Measurements from ENCODE around the gene MAP3K13. TPM values are rescaled to one million over a fixed set of nuclear protein-coding genes. Genes with fewer than 3 reads are reported as not detected.

MAP3K13 gene
- total and polyA plus RNA-seq, 10 of the 15 experiments (the other 5 are each of a cell fraction or from before 2014, with no cell fraction given), result 10.5 to 70.8 (median 26.8) TPM

- Histone ChIP-seq H2AFZ (ENCODE audit: control insufficient read depth, low read depth, low read length) (no peak overlapping the region), H3K9me3 (replicated peaks; ENCODE audit: control insufficient read depth, insufficient read depth, low read length) (no peaks in the 10 kb centered on the region), H3K79me2 (ENCODE audit: control insufficient read depth, insufficient read depth, low read length) (no peaks in the 10 kb centered on the region), H3K4me2 (ENCODE audit: control insufficient read depth, insufficient read depth) (no peak overlapping the region), H3K27me3 (replicated peaks in 1 of 2; ENCODE audit: control insufficient read depth in 2 of 2, insufficient read depth in 2 of 2, low read length in 1 of 2) (no peaks in the 10 kb centered on the region), H3K4me3 (no peak overlapping the region), H3K4me1 (ENCODE audit: control insufficient read depth, insufficient read depth, low read length) (peaks cover 10% of the 10 kb centered on the region), H3K36me3 (ENCODE audit: control insufficient read depth in 2 of 2, insufficient read depth in 2 of 2, low read length in 1 of 2) (no peaks in the 10 kb centered on the region), H3K9ac (ENCODE audit: control insufficient read depth, insufficient read depth, low read length) (no peak overlapping the region), H4K20me1 (ENCODE audit: control insufficient read depth, insufficient read depth) (no peaks in the 10 kb centered on the region), H3K27ac (ENCODE audit: control insufficient read depth, insufficient read depth) (no peak overlapping the region)
- TF ChIP-seq STAT1 (conservative IDR thresholded peaks at IDR 0.05) (no peak), PRDM15 (CRISPR knock-in tag; IDR thresholded peaks at IDR 0.05) (no peak), LARP7 (IDR thresholded peaks at IDR 0.05) (no peak), ZZZ3 (IDR thresholded peaks at IDR 0.05; ENCODE audit: control insufficient read depth, insufficient read length, low read depth) (no peak), MAX (IDR thresholded peaks at IDR 0.05; ENCODE audit: low read depth, low read length) (no peak)
- ChIA-PET POLR2A (interaction anchor here (1.2 kb wide), 1 partner anchor 10 kb away, joined by 3 read pairs; no protein-coding TSS in a partner anchor), RAD21 (ENCODE audit: unreplicated experiment) (no interaction called here), CTCF (no interaction called here), SMC1A (ENCODE audit: uncharacterized antibody, unreplicated experiment) (interaction anchor here (1.4 to 2.3 kb wide), 2 partner anchors 10 to 19 kb away, joined by 6 to 8 read pairs; no protein-coding TSS in a partner anchor)
- WGBS (ENCODE audit: insufficient coverage, insufficient replicate concordance, low lambda C conversion rate, missing lambda C conversion rate), result 76% methylated on average over 10 of the region's 10 CpGs
- DNase-seq (ENCODE audit: low read depth, low spot score) (no peak), FAIRE-seq (no peak), ATAC-seq (no peak)
- in situ Hi-C loops (cut with MboI), result no loop called here
- no TSS peak for BruUV-seq (replicated peaks)
- intact Hi-C loops (cut with micrococcal nuclease; ENCODE audit: unreplicated experiment), result no loop called here
Observed at GRCh38 chr3:185328324-185329004, 34.5 kb upstream of the MAP3K13 start.

Data from GM12878 (cell line).